SK-N-SH treated with all-trans-retinoic acid at 6 μM for 48 hours (cell line): ENCODE data around the gene RND3.

ENCODE experiments used
- ARNTL ChIP-seq: fragments of 450-650 bp; formaldehyde crosslinking; IDR thresholded peaks from 2 replicates; pipeline ENCODE4 v1.5.0; 2020; ENCODE audit warnings: low read depth, mild to moderate bottlenecking, moderate library complexity, borderline replicate concordance
- ESRRG ChIP-seq: fragments of 250-450 bp; sonication (Bioruptor Pico); IDR thresholded peaks from 2 replicates; pipeline ENCODE4 v1.6.1; 2021; ENCODE audit warnings: mild to moderate bottlenecking
- ISL1 ChIP-seq: fragments of 250-450 bp; sonication (Bioruptor Pico); IDR thresholded peaks from 2 replicates; pipeline ENCODE4 v2.1.2; 2022; ENCODE audit warnings: mild to moderate bottlenecking, moderate library complexity
- OSR1 ChIP-seq: fragments of 250-450 bp; sonication (Bioruptor Pico); IDR thresholded peaks from 2 replicates; pipeline ENCODE4 v1.8.0; 2022; ENCODE audit warnings: moderate library complexity, mild to moderate bottlenecking, inconsistent platforms
- TCF4 ChIP-seq: fragments of 250-450 bp; sonication (Bioruptor Pico); IDR thresholded peaks from 2 replicates; pipeline ENCODE4 v1.8.0; 2021; ENCODE audit warnings: mild to moderate bottlenecking, moderate library complexity, borderline replicate concordance
- ZFP30 ChIP-seq: fragments of 450-650 bp; formaldehyde crosslinking; IDR thresholded peaks from 2 replicates; pipeline ENCODE4 v1.5.0; 2022; ENCODE audit warnings: mild to moderate bottlenecking, moderate library complexity
- ZNF70 ChIP-seq: fragments of 450-650 bp; formaldehyde crosslinking; IDR thresholded peaks from 2 replicates; pipeline ENCODE4 v1.5.0; 2020; ENCODE audit warnings: mild to moderate bottlenecking, moderate library complexity
- TF ChIP-seq, protein P1 (sequence below): fragments of 250-450 bp; sonication (Bioruptor Pico); IDR thresholded peaks from 2 replicates; pipeline ENCODE4 v1.5.0; 2020; ENCODE audit warnings: mild to moderate bottlenecking, moderate library complexity
- TF ChIP-seq, protein P2 (sequence below): fragments of 250-450 bp; sonication (Bioruptor Pico); IDR thresholded peaks from 2 replicates; pipeline ENCODE4 v1.8.0; 2020; ENCODE audit warnings: mild to moderate bottlenecking, moderate library complexity, borderline replicate concordance

DNA sequence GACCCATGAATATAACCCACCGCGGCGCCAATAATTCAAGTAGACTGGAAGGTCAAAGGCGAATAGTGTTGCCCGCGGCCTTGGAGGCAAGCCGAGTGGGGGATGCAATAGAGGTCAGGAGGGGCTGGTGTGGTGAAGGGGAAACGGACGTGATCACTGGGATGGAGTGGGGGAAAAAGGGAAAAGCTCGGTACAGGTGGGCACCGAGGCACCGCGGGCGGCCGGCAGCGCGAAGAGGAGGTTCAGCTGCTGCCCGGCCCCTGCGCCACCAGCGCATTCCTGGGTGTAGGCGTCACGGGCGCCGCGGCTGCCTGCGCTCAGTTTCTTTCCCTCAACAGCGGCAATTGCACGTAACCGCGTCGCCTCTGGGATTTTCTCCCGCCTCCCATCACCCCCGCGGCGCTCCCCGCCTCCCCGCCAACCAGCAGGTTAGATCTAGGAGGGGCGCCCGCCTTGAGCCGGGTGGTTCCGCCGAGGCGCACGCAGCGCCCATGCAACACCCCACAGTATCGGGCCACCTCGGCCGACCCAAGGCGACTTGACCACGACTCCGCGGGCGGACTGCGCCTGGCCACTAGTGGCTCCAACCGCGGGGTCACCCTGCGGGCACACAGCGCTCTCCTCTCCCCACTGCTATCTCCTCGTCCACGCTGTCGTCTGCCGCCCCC lies 1.5 kb downstream of the RND3 start:
- TF ChIP-seq ESRRG (CRISPR knock-in tag) (no peak), ARNTL (CRISPR knock-in tag) (no peak), OSR1 (CRISPR knock-in tag) (no peak), ISL1 (CRISPR knock-in tag) (no peak), ZFP30 (CRISPR knock-in tag) (no peak), ZNF70 (CRISPR knock-in tag) (no peak), TCF4 (no peak)
- TF ChIP-seq, protein P1, sequence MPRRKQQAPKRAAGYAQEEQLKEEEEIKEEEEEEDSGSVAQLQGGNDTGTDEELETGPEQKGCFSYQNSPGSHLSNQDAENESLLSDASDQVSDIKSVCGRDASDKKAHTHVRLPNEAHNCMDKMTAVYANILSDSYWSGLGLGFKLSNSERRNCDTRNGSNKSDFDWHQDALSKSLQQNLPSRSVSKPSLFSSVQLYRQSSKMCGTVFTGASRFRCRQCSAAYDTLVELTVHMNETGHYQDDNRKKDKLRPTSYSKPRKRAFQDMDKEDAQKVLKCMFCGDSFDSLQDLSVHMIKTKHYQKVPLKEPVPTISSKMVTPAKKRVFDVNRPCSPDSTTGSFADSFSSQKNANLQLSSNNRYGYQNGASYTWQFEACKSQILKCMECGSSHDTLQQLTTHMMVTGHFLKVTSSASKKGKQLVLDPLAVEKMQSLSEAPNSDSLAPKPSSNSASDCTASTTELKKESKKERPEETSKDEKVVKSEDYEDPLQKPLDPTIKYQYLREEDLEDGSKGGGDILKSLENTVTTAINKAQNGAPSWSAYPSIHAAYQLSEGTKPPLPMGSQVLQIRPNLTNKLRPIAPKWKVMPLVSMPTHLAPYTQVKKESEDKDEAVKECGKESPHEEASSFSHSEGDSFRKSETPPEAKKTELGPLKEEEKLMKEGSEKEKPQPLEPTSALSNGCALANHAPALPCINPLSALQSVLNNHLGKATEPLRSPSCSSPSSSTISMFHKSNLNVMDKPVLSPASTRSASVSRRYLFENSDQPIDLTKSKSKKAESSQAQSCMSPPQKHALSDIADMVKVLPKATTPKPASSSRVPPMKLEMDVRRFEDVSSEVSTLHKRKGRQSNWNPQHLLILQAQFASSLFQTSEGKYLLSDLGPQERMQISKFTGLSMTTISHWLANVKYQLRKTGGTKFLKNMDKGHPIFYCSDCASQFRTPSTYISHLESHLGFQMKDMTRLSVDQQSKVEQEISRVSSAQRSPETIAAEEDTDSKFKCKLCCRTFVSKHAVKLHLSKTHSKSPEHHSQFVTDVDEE (CRISPR knock-in tag), result no peak
- TF ChIP-seq, protein P2, sequence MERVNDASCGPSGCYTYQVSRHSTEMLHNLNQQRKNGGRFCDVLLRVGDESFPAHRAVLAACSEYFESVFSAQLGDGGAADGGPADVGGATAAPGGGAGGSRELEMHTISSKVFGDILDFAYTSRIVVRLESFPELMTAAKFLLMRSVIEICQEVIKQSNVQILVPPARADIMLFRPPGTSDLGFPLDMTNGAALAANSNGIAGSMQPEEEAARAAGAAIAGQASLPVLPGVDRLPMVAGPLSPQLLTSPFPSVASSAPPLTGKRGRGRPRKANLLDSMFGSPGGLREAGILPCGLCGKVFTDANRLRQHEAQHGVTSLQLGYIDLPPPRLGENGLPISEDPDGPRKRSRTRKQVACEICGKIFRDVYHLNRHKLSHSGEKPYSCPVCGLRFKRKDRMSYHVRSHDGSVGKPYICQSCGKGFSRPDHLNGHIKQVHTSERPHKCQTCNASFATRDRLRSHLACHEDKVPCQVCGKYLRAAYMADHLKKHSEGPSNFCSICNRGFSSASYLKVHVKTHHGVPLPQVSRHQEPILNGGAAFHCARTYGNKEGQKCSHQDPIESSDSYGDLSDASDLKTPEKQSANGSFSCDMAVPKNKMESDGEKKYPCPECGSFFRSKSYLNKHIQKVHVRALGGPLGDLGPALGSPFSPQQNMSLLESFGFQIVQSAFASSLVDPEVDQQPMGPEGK (CRISPR knock-in tag), result no peak
